DOHH2 (cell line): ENCODE results near the gene KLF16.

Source experiments
- H3F3A ChIP-seq: fragments of 200-600 bp; sonication (generic), shearing (Covaris generic); 2 replicates; pipeline ENCODE4 v1.6.0; 2016; ENCODE audit warnings: antibody characterized with exemption, mild to moderate bottlenecking; ENCODE audit not compliant: control insufficient read depth, insufficient read depth
- H3K27ac ChIP-seq: fragments of 200-600 bp; sonication (generic); 2 replicates; pipeline ENCODE4 v1.5.1; 2014; ENCODE audit warnings: low read depth, mild to moderate bottlenecking, low read length, moderate library complexity
- H3K27me3 ChIP-seq: fragments of 200-600 bp; sonication (generic); 2 replicates; pipeline ENCODE4 v1.6.1; 2014; ENCODE audit warnings: mild to moderate bottlenecking, low read length, mixed read lengths; ENCODE audit not compliant: control insufficient read depth
- H3K36me3 ChIP-seq: fragments of 200-600 bp; sonication (generic); 2 replicates; pipeline ENCODE4 v1.6.1; 2014; ENCODE audit warnings: mild to moderate bottlenecking, low read length, moderate library complexity, mixed read lengths; ENCODE audit not compliant: control insufficient read depth
- H3K4me1 ChIP-seq: fragments of 200-600 bp; sonication (generic); 2 replicates; pipeline ENCODE4 v1.6.1; 2014; ENCODE audit warnings: mild to moderate bottlenecking, low read length, mixed read lengths; ENCODE audit not compliant: control insufficient read depth
- H3K4me2 ChIP-seq: fragments of 200-600 bp; sonication (generic); 2 replicates; pipeline ENCODE4 v1.6.0; 2014; ENCODE audit warnings: mild to moderate bottlenecking, low read length, moderate library complexity
- H3K4me3 ChIP-seq: fragments of 200-600 bp; sonication (generic); 2 replicates; pipeline ENCODE4 v1.5.1; 2014; ENCODE audit warnings: mild to moderate bottlenecking, low read length, mixed read lengths
- H3K79me2 ChIP-seq: fragments of 200-600 bp; sonication (generic); 2 replicates; pipeline ENCODE4 v1.6.1; 2014; ENCODE audit warnings: mild to moderate bottlenecking, low read length, mixed read lengths; ENCODE audit not compliant: control insufficient read depth
- H3K9me2 ChIP-seq: fragments of 200-600 bp; sonication (generic); replicated peaks from 2 replicates; pipeline ENCODE4 v1.6.1; 2014; ENCODE audit warnings: mild to moderate bottlenecking, low read length, mixed read lengths; ENCODE audit not compliant: control insufficient read depth
- H3K9me3 ChIP-seq: fragments of 200-600 bp; sonication (generic); 2 replicates; pipeline ENCODE4 v1.6.1; 2014; ENCODE audit warnings: antibody characterized with exemption, low read length, mixed read lengths; ENCODE audit not compliant: control insufficient read depth, insufficient read depth
- H4K20me1 ChIP-seq: fragments of 200-600 bp; sonication (generic); 2 replicates; pipeline ENCODE4 v1.6.0; 2014; ENCODE audit warnings: low read depth, mild to moderate bottlenecking, antibody characterized with exemption, low read length, moderate library complexity; ENCODE audit not compliant: control insufficient read depth, insufficient read depth
- EZH2phosphoT487 ChIP-seq: fragments of 200-600 bp; sonication (generic); IDR thresholded peaks from 2 replicates; pipeline ENCODE4 v1.6.1; 2017; ENCODE audit warnings: borderline replicate concordance, mild to moderate bottlenecking, antibody characterized with exemption, low read length, moderate library complexity, mixed read lengths
- TF ChIP-seq, protein P1 (sequence below): fragments of 200-600 bp; sonication (generic); IDR thresholded peaks from one replicate; pipeline ENCODE4 v1.5.1; 2014; ENCODE audit warnings: antibody characterized with exemption, mild to moderate bottlenecking, low read depth, low read length; ENCODE audit not compliant: poor library complexity, severe bottlenecking

The KLF16 gene

DNA sequence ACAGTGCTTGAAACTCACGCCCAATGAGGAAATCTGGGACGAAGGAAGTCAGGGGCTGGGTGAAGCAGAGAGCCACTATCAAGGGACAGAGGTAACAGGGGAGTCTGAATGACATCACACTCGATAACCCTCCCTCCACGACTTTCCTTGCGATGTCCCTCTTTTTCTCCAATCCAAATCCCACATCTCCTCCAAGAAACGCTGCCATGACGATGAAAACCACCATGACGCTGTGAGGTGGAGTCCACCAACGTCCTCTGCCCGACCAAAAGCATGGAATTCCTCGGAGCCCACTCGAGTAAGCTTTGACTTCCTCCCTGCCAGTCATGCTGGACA, 16.1 kb downstream of the KLF16 start:
- TF ChIP-seq, protein P1, sequence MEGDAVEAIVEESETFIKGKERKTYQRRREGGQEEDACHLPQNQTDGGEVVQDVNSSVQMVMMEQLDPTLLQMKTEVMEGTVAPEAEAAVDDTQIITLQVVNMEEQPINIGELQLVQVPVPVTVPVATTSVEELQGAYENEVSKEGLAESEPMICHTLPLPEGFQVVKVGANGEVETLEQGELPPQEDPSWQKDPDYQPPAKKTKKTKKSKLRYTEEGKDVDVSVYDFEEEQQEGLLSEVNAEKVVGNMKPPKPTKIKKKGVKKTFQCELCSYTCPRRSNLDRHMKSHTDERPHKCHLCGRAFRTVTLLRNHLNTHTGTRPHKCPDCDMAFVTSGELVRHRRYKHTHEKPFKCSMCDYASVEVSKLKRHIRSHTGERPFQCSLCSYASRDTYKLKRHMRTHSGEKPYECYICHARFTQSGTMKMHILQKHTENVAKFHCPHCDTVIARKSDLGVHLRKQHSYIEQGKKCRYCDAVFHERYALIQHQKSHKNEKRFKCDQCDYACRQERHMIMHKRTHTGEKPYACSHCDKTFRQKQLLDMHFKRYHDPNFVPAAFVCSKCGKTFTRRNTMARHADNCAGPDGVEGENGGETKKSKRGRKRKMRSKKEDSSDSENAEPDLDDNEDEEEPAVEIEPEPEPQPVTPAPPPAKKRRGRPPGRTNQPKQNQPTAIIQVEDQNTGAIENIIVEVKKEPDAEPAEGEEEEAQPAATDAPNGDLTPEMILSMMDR, result no peak
- TF ChIP-seq EZH2phosphoT487, result no peak
- Histone ChIP-seq H3K36me3 (peaks cover 44% of the 10 kb centered on the region), H3K9me2 (no peaks in the 10 kb centered on the region), H3K4me1 (peaks cover 35% of the 10 kb centered on the region), H3K9me3 (no peaks in the 10 kb centered on the region), H3K27ac (peak overlapping the region; percentile 82), H3K4me3 (peak overlapping the region; percentile 96), H3K27me3 (no peaks in the 10 kb centered on the region), H3F3A (peaks cover 3% of the 10 kb centered on the region; the same call in 1 of the 2 replicates), H3K79me2 (peaks cover 78% of the 10 kb centered on the region), H3K4me2 (peak overlapping the region; percentile 94), H4K20me1 (peaks cover 28% of the 10 kb centered on the region)

DNA sequence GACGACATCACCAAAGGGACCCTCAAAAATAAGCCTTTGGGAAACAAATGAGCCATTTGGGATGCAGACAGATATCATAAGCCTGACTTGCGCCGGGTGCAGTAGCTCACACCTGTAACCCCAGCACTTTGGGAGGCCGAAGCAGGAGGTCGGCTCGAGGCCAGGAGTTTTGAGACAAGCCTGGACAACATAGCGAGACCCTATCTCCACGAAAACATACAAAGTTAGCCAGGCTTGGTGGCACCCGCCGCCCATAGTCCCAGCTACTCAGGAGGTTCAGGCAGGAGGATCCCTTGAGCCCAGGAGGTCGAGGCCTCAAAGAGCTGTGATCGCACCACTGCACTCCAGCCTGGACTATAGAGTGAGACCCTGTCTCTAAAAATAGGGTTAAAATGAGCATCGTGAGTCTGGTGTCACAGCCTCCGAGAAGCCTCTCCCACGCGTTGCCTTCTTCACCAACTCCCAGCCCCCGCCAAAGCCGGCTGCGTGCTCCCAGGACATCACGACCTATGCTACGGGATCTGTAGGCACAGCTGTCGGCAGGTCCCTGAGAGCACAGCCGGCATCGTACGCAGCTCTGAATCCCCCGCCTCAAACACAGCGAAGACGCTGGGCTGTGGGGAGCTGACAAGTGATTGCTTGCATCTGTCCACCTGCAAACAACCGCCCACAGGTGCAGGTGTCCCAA, 16.7 kb downstream of the KLF16 start:
- Histone ChIP-seq H3F3A (peaks cover 3% of the 10 kb centered on the region; the same call in 1 of the 2 replicates), H3K79me2 (peaks cover 79% of the 10 kb centered on the region), H3K4me2 (peak overlapping the region; percentile 94), H4K20me1 (peaks cover 28% of the 10 kb centered on the region), H3K27me3 (no peaks in the 10 kb centered on the region), H3K27ac (0 out of 2 replicates have a peak overlapping the region, but pooled peaks have one; percentile 82), H3K9me2 (no peaks in the 10 kb centered on the region), H3K4me1 (peaks cover 30% of the 10 kb centered on the region), H3K9me3 (no peaks in the 10 kb centered on the region), H3K4me3 (peak overlapping the region; percentile 96), H3K36me3 (peaks cover 44% of the 10 kb centered on the region)
- no peak for TF ChIP-seq EZH2phosphoT487
- TF ChIP-seq, protein P1, result no peak

- Histone ChIP-seq H4K20me1 (peaks cover 28% of the 10 kb centered on the region), H3K4me1 (peaks cover 37% of the 10 kb centered on the region), H3K27ac (no peak overlapping the region), H3F3A (peaks cover 3% of the 10 kb centered on the region; the same call in 1 of the 2 replicates), H3K9me2 (no peaks in the 10 kb centered on the region), H3K27me3 (no peaks in the 10 kb centered on the region), H3K79me2 (peaks cover 81% of the 10 kb centered on the region), H3K4me2 (peak overlapping the region; percentile 94; the same call in 1 of the 2 replicates), H3K36me3 (peaks cover 44% of the 10 kb centered on the region), H3K4me3 (no peak overlapping the region), H3K9me3 (no peaks in the 10 kb centered on the region)
- TF ChIP-seq, protein P1, result no peak
- no peak for TF ChIP-seq EZH2phosphoT487
These were observed 17.7 kb downstream of the KLF16 start for GRCh38 chr19:1845642-1846041.
